ENCODE measurements around the gene NUP35.

- TF ChIP-seq, protein P1, sequence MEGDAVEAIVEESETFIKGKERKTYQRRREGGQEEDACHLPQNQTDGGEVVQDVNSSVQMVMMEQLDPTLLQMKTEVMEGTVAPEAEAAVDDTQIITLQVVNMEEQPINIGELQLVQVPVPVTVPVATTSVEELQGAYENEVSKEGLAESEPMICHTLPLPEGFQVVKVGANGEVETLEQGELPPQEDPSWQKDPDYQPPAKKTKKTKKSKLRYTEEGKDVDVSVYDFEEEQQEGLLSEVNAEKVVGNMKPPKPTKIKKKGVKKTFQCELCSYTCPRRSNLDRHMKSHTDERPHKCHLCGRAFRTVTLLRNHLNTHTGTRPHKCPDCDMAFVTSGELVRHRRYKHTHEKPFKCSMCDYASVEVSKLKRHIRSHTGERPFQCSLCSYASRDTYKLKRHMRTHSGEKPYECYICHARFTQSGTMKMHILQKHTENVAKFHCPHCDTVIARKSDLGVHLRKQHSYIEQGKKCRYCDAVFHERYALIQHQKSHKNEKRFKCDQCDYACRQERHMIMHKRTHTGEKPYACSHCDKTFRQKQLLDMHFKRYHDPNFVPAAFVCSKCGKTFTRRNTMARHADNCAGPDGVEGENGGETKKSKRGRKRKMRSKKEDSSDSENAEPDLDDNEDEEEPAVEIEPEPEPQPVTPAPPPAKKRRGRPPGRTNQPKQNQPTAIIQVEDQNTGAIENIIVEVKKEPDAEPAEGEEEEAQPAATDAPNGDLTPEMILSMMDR (IDR thresholded peaks at IDR 0.05): no peak
- TF ChIP-seq POLR2AphosphoS5 (IDR thresholded peaks at IDR 0.05): no peak
- no peak for TF ChIP-seq POLR2A (IDR thresholded peaks at IDR 0.05)
- TF ChIP-seq EP300 (IDR thresholded peaks at IDR 0.05; ENCODE audit: low read depth): no peak
Observed at GRCh38 chr2:183195397-183195796, 71.2 kb downstream of the NUP35 start.

Measured in transverse colon (tissue), 4 donors.